ENCODE measurements around the gene OSR1. TPM values are rescaled to one million over a fixed set of nuclear protein-coding genes. Genes with fewer than 3 reads are reported as not detected.

The OSR1 gene
- total and polyA plus RNA-seq, 2 of the 4 experiments (the other 2 are of a cell fraction) = 12.4 to 48.0 TPM

- Histone ChIP-seq H3K9me1 (ENCODE audit: insufficient read depth, low read length) (peaks cover 22% of the 10 kb centered on the region), H4K91ac (ENCODE audit: insufficient read depth, low read depth, low read length) (no peak overlapping the region), H3K27me3 (ENCODE audit: control insufficient read depth, insufficient read depth, low read length) (no peaks in the 10 kb centered on the region), H2AFZ (replicated peaks; ENCODE audit: low read length, poor library complexity) (no peak overlapping the region), H3K56ac (ENCODE audit: extremely low read depth, insufficient read depth, low read length) (no peak overlapping the region), H2BK20ac (ENCODE audit: low read depth, low read length) (no peak overlapping the region), H3K79me1 (ENCODE audit: low read depth in 1 of 2, low read length in 2 of 2) (peaks cover 31 to 62% of the 10 kb centered on the region in 2 experiments), H3K4me3 (ENCODE audit: insufficient read depth, low read depth, low read length) (no peak overlapping the region), H3K4ac (ENCODE audit: low read depth, low read length) (no peak overlapping the region), H4K5ac (ENCODE audit: low read depth, low read length) (no peak overlapping the region), H4K8ac (ENCODE audit: low read depth in 2 of 2, low read length in 2 of 2) (no peak overlapping the region), H3K27ac (ENCODE audit: insufficient read depth, low read length) (no peak overlapping the region), H2BK120ac (ENCODE audit: low read depth, low read length) (no peak overlapping the region), H2BK5ac (ENCODE audit: low read depth, low read length, poor library complexity, severe bottlenecking) (no peak overlapping the region), H3K14ac (replicated peaks; ENCODE audit: low read depth, low read length) (no peak overlapping the region), H3K9me3 (ENCODE audit: control insufficient read depth, insufficient read depth, low read length) (no peaks in the 10 kb centered on the region), H3K4me2 (ENCODE audit: low read depth, low read length) (no peak overlapping the region), H3K4me1 (ENCODE audit: control insufficient read depth, insufficient read depth, low read length) (peaks cover 11% of the 10 kb centered on the region), H2AK9ac (replicated peaks; ENCODE audit: low read depth, low read length, poor library complexity) (no peak overlapping the region), H2AK5ac (ENCODE audit: low read depth, low read length) (no peak overlapping the region), H4K20me1 (ENCODE audit: insufficient read depth, low read length) (peaks cover 31% of the 10 kb centered on the region), H3K23ac (ENCODE audit: low read depth, low read length) (no peak overlapping the region), H2BK15ac (ENCODE audit: low read depth, low read length) (no peak overlapping the region), H3K18ac (ENCODE audit: low read depth, low read length) (no peak overlapping the region), H3K9ac (ENCODE audit: low read depth, low read length) (no peak overlapping the region), H3K36me3 (ENCODE audit: control insufficient read depth, insufficient read depth, low read length) (peaks cover 44% of the 10 kb centered on the region)
- BruUV-seq (replicated peaks) = no TSS peak
- in situ Hi-C loops (cut with MboI; ENCODE audit: low sequenced_read_pairs) (loop anchor here (10.0 kb wide), 1 partner anchor 226 kb away; no protein-coding TSS in a partner anchor), intact Hi-C loops (cut with micrococcal nuclease) (no loop called here), dilution Hi-C loops (cut with HindIII; ENCODE audit: low sequenced_read_pairs, unreplicated experiment) (no loop called here)
- 100% methylated on average over 2 of the region's 30 CpGs; no CpG with 5 or more reads in 1 of the 2 experiments for WGBS, 2 experiments (ENCODE audit: extremely low coverage in 2 of 2, insufficient read length in 1 of 2)
- ATAC-seq (ENCODE audit: low read depth) = no peak
- ChIA-PET CTCF (no interaction called here), POLR2A (ENCODE audit: unreplicated experiment) (no interaction called here)
- TF ChIP-seq FOS (IDR thresholded peaks at IDR 0.05; ENCODE audit: low read depth, low read length) (no peak), ELK1 (IDR thresholded peaks at IDR 0.05; ENCODE audit: borderline replicate concordance, low read depth, low read length) (no peak), MXI1 (IDR thresholded peaks at IDR 0.05; ENCODE audit: borderline replicate concordance, low read depth, low read length) (no peak), POLR2A (IDR thresholded peaks at IDR 0.05; ENCODE audit: low read depth, low read length) (no peak), MAZ (IDR thresholded peaks at IDR 0.05; ENCODE audit: borderline replicate concordance, low read depth, low read length) (no peak), CHD1 (IDR thresholded peaks at IDR 0.05; ENCODE audit: low read depth, low read length) (no peak), NFE2L2 (IDR thresholded peaks at IDR 0.05; ENCODE audit: low read depth, low read length) (no peak), USF2 (IDR thresholded peaks at IDR 0.05; ENCODE audit: low read depth, low read length) (no peak), BHLHE40 (IDR thresholded peaks at IDR 0.05; ENCODE audit: low read depth, low read length) (no peak), MAFK (IDR thresholded peaks at IDR 0.05; ENCODE audit: low read depth, low read length) (no peak)
- no peak for DNase-seq
These were observed 7.6 kb downstream of the OSR1 start for GRCh38 chr2:19350678-19351401.

Data from IMR-90 (cell line).